ENCODE data around the gene AADACL2.

AADACL2 gene

DNA sequence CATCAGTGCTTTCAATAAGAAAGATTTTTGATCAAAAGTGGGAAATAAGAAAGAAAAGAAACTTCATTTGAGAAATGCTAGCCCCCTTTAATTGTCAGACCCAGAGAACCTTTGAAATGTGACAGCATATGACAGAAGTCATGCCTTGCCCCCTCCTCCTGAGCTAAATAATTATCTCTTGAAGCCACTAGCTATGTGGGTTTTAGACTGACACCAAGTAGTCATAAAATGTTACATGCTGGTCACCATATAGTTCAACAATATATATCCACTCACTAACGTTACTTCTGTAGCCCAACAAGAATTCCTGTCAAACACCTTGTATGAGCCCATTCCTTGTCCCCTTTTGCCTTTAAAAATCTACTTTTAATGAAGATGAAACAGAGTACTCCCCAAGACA lies 43.1 kb upstream of the AADACL2 start:
- H3K9me3 ChIP-seq: no peaks in the 10 kb centered on the region
- DNase-seq: no peak
- H3K27me3 ChIP-seq: no peaks in the 10 kb centered on the region
- intact Hi-C loops (cut with DNase I; ENCODE audit: low total_unique reads): no loop called here
- peaks cover 0 to 15% (median 4%) of the 10 kb centered on the region in 4 donors for H3K4me1 ChIP-seq
- no peak overlapping the region for H3K27ac ChIP-seq
- H3K36me3 ChIP-seq: no peaks in the 10 kb centered on the region
- H3K4me3 ChIP-seq: no peak overlapping the region
- no peak for TF ChIP-seq CTCF (IDR thresholded peaks at IDR 0.05)

DNA sequence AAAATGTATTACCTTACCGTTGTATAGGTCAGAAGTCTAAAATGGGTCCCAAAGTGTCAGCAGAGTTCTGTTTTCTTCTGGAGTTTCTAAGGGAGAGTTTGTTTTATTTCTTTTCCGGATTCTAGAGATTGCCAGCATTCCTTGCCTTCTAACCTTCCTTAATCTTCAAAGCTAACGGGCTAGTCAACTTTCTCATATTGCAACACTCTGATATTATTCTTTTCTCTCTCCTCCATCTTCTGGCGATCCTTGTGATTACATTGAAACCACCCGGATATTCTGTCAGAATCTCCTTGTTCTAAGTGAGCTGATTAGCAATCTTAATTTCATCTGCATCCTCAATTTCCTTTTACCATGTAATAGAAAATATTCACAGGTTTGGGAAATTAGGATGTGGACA lies 36.2 kb upstream of the AADACL2 start:
- no peak for DNase-seq
- intact Hi-C loops (cut with DNase I; ENCODE audit: low total_unique reads): no loop called here

DNA sequence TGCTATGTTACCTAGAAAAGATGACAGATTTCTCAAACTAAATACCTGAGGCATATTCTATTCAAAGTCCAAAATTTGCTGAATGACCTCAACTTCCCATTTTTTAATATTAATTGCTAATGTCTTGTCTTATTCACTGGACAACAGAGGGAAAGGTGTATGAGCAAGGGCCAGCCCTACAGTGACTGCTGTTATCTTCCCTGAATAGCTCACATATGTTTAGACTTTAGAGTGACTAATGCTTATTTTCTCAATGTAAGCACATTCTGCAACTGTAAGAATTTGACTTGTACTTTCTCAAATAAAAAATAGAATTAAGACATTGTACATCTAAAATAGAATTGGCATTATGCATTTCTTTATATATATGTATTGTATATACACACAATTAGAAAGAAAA lies 26.5 kb upstream of the AADACL2 start:
- intact Hi-C loops (cut with DNase I; ENCODE audit: low total_unique reads): no loop called here
- no peaks in the 10 kb centered on the region for H3K9me3 ChIP-seq
- H3K4me1 ChIP-seq: no peaks in the 10 kb centered on the region
- no peaks in the 10 kb centered on the region for H3K36me3 ChIP-seq
- no peak for TF ChIP-seq CTCF (IDR thresholded peaks at IDR 0.05)
- DNase-seq: no peak
- H3K4me3 ChIP-seq: no peak overlapping the region
- H3K27me3 ChIP-seq: no peaks in the 10 kb centered on the region
- H3K27ac ChIP-seq: no peak overlapping the region

More for the DNA sequence above, 36.2 kb upstream of the AADACL2 start:
- TF ChIP-seq CTCF (IDR thresholded peaks at IDR 0.05): no peak
- no peaks in the 10 kb centered on the region for H3K36me3 ChIP-seq
- H3K4me1 ChIP-seq: no peaks in the 10 kb centered on the region
- H3K9me3 ChIP-seq: no peaks in the 10 kb centered on the region
- H3K27me3 ChIP-seq: no peaks in the 10 kb centered on the region
- H3K27ac ChIP-seq: no peak overlapping the region
- H3K4me3 ChIP-seq: no peak overlapping the region

- Histone ChIP-seq H3K4me1 (no peaks in the 10 kb centered on the region), H3K27me3 (no peaks in the 10 kb centered on the region), H3K27ac (no peak overlapping the region), H3K4me3 (no peak overlapping the region), H3K36me3 (no peaks in the 10 kb centered on the region), H3K9me3 (no peaks in the 10 kb centered on the region)
- TF ChIP-seq CTCF (IDR thresholded peaks at IDR 0.05): no peak
- DNase-seq: no peak
- intact Hi-C loops (cut with DNase I; ENCODE audit: low total_unique reads): no loop called here
Observed at GRCh38 chr3:151708868-151709267, 24.9 kb upstream of the AADACL2 start.

DNA sequence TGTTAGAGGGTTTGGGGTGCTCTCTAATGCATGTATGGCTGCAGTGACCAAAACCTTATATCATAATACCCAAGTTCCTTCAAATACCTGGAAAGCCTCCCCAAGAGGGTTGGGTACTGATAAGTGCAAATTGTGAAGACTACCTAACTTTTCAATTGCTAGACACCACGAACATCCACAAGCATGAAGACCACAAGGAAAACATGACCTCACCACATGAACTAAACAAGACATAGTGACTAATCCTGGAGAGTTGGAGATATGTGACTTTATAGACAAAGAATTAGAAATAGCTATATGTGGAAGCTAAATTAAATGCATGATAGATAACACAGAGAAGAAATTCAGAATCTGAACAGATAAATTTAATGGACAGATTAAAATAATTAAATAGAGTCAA lies 23.9 kb upstream of the AADACL2 start:
- no peak for TF ChIP-seq CTCF (IDR thresholded peaks at IDR 0.05)
- Histone ChIP-seq H3K4me3 (no peak overlapping the region), H3K36me3 (no peaks in the 10 kb centered on the region), H3K27ac (no peak overlapping the region), H3K4me1 (no peaks in the 10 kb centered on the region), H3K9me3 (no peaks in the 10 kb centered on the region), H3K27me3 (no peaks in the 10 kb centered on the region)
- DNase-seq: no peak
- intact Hi-C loops (cut with DNase I; ENCODE audit: low total_unique reads): no loop called here

GRCh38 chr3:151721294-151721693 lies 12.4 kb upstream of the AADACL2 start:
- intact Hi-C loops (cut with DNase I; ENCODE audit: low total_unique reads): no loop called here
- no peak for DNase-seq
- H3K4me1 ChIP-seq: no peaks in the 10 kb centered on the region
- no peaks in the 10 kb centered on the region for H3K9me3 ChIP-seq
- no peak for TF ChIP-seq CTCF (IDR thresholded peaks at IDR 0.05)
- H3K27ac ChIP-seq: no peak overlapping the region
- H3K27me3 ChIP-seq: no peaks in the 10 kb centered on the region
- H3K4me3 ChIP-seq: no peak overlapping the region
- H3K36me3 ChIP-seq: no peaks in the 10 kb centered on the region
